K562 treated with DMSO at 1 percent for 48 hours (cell line): Measurements from ENCODE around the gene ASB14. TPM values are rescaled to one million over a fixed set of nuclear protein-coding genes. Genes with fewer than 3 reads are reported as not detected.

ENCODE experiments used
- total RNA-seq: library from RNA; unstranded; fragments of 300-600 nt; gene quantifications from 2 replicates; pipeline ENCODE4 v1.2.3, GENCODE V29; 2022; ENCODE audit warnings: low replicate concordance; ENCODE audit errors: extremely low read depth

The ASB14 gene
- not detected in 2 replicates for total RNA-seq

DNA sequence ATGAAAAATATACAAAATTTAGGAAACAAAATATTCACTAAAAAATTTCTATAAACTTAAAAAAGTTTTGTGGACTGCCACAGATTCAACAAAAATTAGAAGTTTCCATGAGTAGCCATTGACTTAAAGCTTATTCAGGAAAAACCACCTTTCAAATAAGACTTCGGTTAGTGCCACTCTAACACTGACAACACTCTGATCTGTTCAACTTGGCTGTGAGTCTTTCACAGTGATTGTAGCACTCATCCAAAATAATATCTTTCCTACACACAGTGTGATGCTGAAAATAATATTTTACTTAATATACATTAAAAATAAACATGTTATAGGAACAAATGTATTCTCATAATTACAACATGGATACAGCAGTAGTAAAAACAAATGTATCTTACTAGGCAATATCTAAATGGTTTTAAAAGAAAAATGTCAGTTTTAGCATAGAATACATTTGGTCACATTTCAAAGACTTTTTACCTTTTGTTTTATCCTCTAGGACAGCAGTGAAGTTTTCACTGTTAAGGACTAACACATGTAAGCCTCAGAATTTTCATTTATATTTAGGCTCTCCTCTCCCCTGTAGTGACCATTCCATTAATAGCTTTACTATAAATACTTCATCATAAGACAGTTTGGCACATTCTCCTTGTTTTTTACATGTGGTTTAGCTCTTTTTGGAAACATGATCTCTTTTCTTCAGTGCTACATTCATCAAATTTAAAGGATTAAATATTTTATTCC is at the start of gene ASB14:
Gene ASB14 (minus strand): TSS at position 527 of the 738 bp plus-strand sequence. CDS start 652 bp downstream, outside the sequence.

DNA sequence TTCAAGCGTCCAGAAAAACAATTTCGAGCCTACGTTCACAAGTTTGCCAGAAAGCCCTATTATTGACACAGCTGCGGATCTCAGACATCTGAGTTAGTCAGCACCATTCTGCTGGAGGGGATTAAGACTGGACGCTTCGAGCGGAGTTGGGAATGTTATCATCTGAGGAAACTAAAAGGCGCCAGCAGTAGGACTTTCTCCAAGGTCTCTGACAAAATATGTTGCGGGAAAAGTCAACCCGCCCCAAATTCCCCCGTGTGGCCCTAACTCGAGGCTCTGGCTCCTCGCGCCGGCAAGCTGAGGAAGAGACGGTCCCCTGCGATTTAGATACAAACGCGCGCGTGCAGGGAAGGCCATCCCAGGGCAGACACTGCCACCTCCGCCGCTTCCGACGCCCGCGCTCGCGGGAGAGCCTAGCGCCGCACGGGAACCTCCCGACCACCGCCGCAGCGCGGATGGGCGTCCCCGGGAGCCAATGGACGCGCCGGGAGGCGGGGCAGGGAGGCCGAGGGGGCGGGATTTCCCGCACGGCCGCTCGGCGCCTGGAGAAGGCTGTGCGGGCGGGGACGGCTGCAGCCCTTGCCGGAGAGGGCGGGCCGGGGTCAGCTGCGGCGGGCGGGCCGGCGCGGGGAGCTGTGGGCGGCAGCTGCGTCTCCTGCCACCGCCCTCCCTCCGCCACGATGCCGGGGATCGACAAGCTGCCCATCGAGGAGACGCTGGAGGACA is 65.1 kb downstream of the ASB14 start, which contains the start of gene APPL1:
Gene APPL1 (plus strand): TSS at position 526 of the 726 bp plus-strand sequence. CDS start 155 bp downstream, at position 681.

Other genes with a start within 250 kb of the ASB14 start
- gene SPATA12, start 232.0 kb downstream of the ASB14 start, total RNA-seq = not detected in 2 replicates
- not detected in 2 replicates for gene IL17RD, start 127.3 kb downstream of the ASB14 start, total RNA-seq
- not detected in 2 replicates for gene HESX1, start 92.7 kb downstream of the ASB14 start, total RNA-seq
- not detected in 2 replicates for gene APPL1, start 65.0 kb downstream of the ASB14 start, total RNA-seq